ACHN (cell line): ENCODE results near the gene PSME2.

Experiments
- DNase-seq: peaks from one replicate; pipeline ENCODE4 v3.0.0-alpha.2; 2015
- in situ Hi-C: cut with HindIII; loops from 2 replicates; pipeline ENCODE4 v1.10.0; 2017; ENCODE audit warnings: low sequenced_read_pairs, low pct_ligation_motif_present, low pct_unique_long_range_greater_than_20kb

PSME2 gene

DNA sequence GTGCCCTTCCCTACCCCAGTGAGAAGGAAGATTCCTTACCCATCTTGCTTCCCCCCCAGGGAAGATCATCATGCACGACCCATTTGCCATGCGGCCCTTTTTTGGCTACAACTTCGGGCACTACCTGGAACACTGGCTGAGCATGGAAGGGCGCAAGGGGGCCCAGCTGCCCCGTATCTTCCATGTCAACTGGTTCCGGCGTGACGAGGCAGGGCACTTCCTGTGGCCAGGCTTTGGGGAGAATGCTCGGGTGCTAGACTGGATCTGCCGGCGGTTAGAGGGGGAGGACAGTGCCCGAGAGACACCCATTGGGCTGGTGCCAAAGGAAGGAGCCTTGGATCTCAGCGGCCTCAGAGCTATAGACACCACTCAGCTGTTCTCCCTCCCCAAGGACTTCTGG is 43.0 kb downstream of the PSME2 start:
- in situ Hi-C loops, result no loop called here
- no peak for DNase-seq

DNA sequence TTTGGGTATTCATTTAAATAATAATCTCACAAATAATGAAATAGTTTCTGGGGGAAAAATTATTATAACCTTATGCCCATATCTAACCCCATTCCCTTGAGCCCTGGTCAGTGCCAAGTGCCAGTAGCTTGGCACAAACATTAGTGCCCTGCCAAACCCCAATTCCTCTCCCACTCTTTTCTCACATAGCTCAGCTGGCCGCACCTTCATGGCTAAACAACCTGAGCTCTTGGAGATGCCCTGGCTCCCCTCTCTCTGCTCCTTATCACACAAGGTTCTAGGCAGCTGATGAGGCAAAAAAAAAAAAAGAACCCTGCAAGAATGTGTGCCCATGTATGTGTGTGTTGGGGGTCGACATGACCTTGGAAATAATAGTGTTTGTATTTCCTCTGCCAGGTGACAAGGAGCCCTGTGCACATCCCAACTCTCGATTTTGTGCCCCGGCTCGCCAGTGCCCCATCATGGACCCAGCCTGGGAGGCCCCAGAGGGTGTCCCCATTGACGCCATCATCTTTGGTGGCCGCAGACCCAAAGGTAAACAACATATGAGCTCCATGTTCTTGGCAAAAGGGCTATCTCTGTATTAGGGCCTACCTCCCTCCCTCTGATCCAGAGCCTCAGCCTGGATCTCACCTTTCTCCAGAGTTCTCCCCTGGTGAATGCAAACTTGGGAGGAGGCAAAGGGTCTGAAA is 43.9 kb downstream of the PSME2 start:
- no peak for DNase-seq
- in situ Hi-C loops, result no loop called here

DNA sequence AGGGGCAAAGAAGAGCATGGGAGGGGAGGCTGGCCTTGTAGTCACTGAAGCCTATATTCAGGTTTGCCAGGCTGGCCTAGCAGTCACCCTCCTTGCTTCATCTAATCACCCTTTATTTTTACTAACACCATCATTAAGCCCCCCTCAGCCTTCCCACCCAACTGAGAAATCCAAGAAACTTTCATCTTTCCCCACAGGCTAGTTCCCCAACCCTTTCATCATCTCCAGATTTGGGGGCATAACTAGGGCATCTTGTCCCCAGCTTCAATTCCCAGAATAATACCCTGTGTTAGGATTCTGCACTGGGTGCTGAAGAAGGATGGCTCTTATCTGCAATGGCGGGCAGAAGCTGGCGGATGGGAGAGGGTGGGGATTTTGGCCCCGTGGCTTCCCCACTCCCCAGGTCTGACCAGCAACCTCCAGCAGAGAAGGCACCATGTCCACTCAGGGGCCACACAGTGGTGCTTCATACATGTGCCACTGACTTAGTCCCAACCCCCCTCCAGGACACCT is 45.4 kb downstream of the PSME2 start:
- DNase-seq, result no peak
- in situ Hi-C loops, result no loop called here

DNA sequence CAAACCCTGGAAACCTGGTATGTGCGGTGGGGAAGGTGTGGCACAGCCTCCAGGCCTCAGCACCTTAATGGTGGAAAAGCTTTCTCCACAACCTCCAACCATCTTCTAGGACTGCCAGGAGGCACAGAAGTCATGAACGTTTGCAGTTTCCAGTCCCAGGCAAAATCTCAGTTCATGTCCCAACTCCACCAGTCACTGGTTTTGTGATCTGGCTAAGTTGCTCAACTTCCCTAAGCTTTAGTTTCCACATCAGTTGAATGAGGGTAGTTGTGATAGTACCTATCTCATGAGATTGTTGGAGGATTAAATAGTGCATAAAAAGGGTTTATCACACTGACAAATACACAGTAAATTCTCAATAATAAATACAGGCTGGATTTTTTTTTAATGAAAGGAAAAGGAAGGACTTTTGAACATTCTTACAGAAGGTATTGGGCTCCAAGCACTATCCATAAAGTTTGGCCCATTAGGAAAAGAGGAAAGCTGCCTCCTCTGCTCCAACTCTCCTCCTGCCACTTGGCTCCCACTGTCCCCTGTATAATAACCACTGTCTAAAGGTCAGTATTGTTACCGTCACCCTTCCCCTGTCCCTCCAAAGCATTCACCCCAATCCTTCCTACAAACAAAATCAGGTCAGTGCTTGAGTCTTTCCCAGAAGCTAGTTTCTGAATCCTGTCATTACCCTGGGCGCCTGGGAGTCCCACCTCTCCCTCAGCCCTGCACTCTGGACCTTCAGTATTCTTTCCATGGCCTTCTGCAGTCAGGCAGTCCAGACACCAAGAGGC is 46.0 kb downstream of the PSME2 start:
- in situ Hi-C loops, result no loop called here
- DNase-seq, result no peak

DNA sequence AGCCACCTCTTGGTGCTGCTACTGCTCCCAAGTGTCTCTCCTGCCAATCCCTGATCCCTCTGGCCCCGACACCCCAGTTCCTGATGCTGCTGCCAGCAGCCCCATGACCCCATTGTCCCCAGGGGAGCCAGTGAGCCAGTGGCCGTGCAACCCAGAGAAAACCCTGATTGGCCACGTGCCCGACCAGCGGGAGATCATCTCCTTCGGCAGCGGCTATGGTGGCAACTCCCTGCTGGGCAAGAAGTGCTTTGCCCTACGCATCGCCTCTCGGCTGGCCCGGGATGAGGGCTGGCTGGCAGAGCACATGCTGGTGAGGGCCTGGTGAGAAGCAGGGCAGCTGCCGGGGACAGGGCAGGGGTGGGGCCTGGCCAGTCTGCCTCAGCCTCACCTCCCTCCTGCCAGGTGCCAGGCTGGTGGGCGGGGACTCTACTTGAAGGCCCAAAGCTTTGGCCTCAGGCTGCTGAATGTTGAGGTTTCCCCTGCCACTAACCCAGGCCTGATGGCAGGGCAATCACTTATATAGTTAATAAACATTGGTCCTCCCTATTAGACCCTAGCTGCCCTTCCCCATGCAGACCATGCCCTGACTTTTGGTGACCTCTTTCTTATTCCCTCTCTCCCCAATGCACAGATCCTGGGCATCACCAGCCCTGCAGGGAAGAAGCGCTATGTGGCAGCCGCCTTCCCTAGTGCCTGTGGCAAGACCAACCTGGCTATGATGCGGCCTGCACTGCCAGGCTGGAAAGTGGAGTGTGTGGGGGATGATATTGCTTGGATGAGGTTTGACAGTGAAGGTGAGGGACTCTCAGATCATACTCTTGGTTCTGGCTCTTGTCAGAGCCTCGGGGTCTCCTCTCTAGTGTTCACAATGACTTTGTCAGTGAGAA is 47.2 kb downstream of the PSME2 start:
- in situ Hi-C loops, result no loop called here
- no peak for DNase-seq

DNA sequence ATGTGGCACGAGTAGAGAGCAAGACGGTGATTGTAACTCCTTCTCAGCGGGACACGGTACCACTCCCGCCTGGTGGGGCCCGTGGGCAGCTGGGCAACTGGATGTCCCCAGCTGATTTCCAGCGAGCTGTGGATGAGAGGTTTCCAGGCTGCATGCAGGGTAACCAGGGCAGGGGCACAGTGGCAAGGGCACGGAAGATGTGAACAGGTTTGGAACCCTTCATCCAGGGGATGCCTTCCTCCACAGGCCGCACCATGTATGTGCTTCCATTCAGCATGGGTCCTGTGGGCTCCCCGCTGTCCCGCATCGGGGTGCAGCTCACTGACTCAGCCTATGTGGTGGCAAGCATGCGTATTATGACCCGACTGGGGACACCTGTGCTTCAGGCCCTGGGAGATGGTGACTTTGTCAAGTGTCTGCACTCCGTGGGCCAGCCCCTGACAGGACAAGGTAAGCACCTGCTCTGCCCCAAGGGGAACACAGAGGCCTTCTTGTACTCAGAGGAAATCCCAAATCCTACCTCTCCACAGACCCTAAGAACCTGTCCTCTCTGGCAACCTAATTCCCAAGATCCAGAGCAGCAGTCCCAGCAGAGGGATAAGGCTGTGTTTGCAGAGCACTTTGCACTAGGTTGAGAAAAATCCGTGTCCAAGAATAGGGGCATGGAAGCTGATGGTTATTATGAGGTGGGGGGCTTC is 48.0 kb downstream of the PSME2 start:
- no peak for DNase-seq
- in situ Hi-C loops, result no loop called here

DNA sequence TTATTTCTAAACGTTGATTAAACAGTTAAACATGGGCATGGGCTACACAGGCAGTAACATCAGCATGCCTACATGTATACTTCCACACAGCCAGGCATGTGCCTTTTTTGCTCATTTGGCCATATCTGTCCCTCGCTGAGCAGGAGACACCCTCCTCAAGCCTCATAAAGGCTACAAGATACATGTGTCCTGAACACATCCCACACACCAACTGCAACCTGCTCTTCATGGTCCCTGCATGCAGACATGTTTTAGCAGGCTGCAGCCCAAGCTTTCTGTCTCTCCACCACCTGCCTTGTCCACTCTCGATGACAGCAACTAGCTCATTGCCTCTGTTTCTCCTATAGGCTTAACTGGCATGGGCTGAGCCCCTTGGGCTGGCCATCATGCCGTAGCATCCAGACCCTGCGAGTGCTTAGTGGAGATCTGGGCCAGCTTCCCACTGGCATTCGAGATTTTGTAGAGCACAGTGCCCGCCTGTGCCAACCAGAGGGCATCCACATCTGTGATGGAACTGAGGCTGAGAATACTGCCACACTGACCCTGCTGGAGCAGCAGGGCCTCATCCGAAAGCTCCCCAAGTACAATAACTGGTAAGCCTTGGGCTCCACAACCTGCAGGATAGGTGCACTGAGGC is 49.7 kb downstream of the PSME2 start:
- in situ Hi-C loops, result no loop called here
- no peak for DNase-seq

DNA sequence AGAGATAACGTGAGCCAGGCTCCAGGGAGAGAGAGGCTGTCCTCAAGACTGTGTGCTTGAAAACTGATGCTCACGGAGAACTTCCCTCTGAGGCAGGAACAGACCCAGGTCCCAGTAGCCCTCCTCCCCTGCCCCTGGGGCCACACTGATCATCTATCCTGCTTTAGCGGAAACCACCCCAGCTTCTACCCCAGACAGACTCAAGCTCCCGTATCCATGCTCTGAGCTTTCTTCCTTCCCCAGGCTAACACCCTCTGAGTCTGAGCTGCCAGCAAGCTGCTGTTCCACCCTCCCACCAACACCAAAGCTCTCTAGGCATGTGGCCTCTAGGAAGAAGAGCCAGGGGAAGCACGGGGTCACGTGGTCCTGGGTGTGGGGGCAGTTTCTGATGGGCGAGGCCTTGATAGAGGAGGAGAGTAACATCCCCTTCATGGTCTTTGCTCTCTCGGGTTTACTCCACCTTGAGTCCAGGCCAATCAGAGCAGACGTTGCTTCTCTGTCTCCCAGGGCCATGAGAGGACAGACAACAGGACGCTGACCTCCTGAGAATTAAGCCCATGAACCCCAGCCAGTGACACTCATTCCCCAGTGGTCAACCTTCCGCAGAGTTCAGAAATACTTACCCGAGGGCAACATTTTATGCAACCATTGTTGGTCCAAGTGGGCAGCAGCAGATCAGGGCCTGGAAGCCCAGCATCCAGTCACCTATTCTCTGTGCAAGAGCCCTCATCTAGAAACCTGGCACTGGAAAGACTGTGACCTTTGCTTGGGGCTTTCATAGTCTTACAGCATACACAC is 50.9 kb downstream of the PSME2 start:
- in situ Hi-C loops, result no loop called here
- DNase-seq, result no peak

DNA sequence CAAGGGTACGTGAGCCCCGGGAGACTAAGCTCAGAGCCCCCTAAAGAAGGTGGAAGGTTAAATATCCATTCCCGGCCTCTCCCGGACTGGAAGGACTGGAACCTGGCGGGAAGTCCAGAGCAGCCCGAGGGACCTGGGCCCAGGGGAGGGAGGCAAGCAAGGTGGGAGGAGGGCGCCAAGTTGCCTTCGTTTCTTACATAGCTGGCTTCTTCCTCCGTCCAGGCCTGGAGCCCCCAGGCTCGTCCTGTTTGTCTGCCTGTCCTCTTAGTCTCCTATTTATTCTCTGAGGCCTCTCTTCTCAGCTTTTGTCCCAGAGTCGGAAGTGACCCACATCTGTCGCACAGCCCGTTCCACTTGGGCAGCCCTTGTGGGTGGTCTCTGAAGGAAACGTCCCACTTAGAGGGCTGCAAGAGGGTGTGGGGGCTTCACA is 51.6 kb downstream of the PSME2 start:
- no peak for DNase-seq
- in situ Hi-C loops, result no loop called here

DNA sequence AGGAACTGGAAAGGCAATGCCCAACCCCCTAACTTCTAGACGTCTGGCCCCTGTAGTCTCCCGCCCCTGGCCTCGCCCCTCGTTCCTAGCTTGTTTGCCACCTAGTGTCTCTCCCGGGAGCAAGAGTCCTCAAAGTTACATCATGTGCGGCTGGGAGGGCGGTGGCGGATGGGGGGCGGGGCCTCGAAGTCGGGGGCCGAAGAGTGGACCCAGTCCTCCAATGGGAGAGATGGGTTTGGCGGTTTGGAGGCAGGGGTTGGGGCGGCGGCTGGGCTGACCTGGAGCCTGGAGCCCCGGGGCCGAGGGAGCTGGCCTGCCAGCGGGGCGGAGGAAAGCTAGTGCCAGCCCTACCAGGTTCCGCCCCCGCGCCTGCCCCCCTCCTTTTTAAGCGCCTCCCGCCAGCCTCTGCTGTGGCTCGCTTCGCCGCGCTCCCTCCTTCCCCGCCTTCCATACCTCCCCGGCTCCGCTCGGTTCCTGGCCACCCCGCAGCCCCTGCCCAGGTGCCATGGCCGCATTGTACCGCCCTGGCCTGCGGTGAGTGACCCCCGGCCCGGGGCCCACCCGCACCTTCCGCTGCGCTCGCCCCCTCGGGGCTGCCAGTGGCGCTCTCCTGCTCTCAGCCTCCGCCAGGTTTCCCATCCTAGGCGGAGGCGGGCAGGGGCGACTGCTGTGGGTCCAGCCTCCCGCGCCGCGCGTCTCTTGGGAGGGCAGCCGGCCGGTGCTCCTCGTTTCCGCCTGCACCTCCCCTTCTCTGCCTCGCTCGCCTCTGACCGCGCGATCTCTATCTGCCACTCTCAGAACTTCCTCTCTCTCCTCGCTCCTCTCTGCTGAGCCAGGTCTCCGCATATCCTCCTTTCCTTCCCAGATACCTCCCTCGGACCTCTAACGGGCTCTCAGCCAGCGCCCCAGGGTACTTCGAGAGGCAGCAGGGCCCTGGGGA is 52.2 kb downstream of the PSME2 start, which contains the start of gene PCK2:
Gene PCK2, plus strand, starts transcription at position 411 of the 940 bp plus-strand sequence. Its CDS starts 95 bp downstream, at position 506.
- in situ Hi-C loops, result no loop called here
- peak; percentile 88 for DNase-seq
